Smooth muscle cell (in vitro differentiated cells): Measurements from ENCODE around the gene MKNK1. TPM values are rescaled to one million over a fixed set of nuclear protein-coding genes. Genes with fewer than 3 reads are reported as not detected.

Experiments used
- DNase-seq: peaks from one replicate; lab custom pipeline; 2025; ENCODE audit not compliant: unreplicated experiment; lab: John Stamatoyannopoulos, UW
- H2AFZ ChIP-seq: fragments of 200-600 bp; sonication (generic); 2 replicates; pipeline ENCODE4 v1.6.0; 2016; ENCODE audit warnings: antibody characterized with exemption, low read depth, mild to moderate bottlenecking
- H3F3A ChIP-seq: fragments of 200-600 bp; sonication (generic); 2 replicates; pipeline ENCODE4 v1.6.0; 2017; ENCODE audit warnings: antibody characterized with exemption, low read depth
- H3K27ac ChIP-seq: fragments of 200-600 bp; sonication (generic); 2 replicates; pipeline ENCODE4 v1.5.1; 2016; ENCODE audit warnings: low read depth, mild to moderate bottlenecking
- H3K27me3 ChIP-seq: fragments of 200-600 bp; sonication (generic); 2 replicates; pipeline ENCODE4 v1.6.1; 2016; ENCODE audit warnings: low read depth, mild to moderate bottlenecking
- H3K36me3 ChIP-seq: fragments of 200-600 bp; sonication (generic); 2 replicates; pipeline ENCODE4 v1.5.1; 2016; ENCODE audit warnings: low read depth
- H3K4me1 ChIP-seq: fragments of 200-600 bp; sonication (generic); 2 replicates; pipeline ENCODE4 v1.5.1; 2016; ENCODE audit warnings: low read depth
- H3K4me2 ChIP-seq: fragments of 200-600 bp; sonication (generic); 2 replicates; pipeline ENCODE4 v1.6.0; 2016; ENCODE audit warnings: mild to moderate bottlenecking
- H3K4me3 ChIP-seq: fragments of 200-600 bp; sonication (generic); 2 replicates; pipeline ENCODE4 v1.5.1; 2016; ENCODE audit warnings: mild to moderate bottlenecking
- H3K79me2 ChIP-seq: fragments of 200-600 bp; sonication (generic); 2 replicates; pipeline ENCODE4 v1.6.0; 2016; ENCODE audit warnings: low read depth, mild to moderate bottlenecking
- H3K9ac ChIP-seq: fragments of 200-600 bp; sonication (generic); 2 replicates; pipeline ENCODE4 v1.6.0; 2016; ENCODE audit warnings: low read depth
- H3K9me3 ChIP-seq: fragments of 200-600 bp; sonication (generic); replicated peaks from 2 replicates; pipeline ENCODE4 v1.5.1; 2016; ENCODE audit warnings: low read depth
- H4K20me1 ChIP-seq: fragments of 200-600 bp; sonication (generic); 2 replicates; pipeline ENCODE4 v1.6.0; 2016; ENCODE audit warnings: low read depth
- WGBS: methylation state at CpG from one replicate; pipeline ENCODE4 v1.1.7; 2016; ENCODE audit warnings: low lambda C conversion rate; 5-methylcytosine and 5-hydroxymethylcytosine counted together
- polyA plus RNA-seq: library from polyadenylated mRNA; unstranded; fragments of >200 nt; fragmentation: Nextera tagmentation; extraction: Ambion mirVana; gene quantifications from 2 replicates; pipeline ENCODE4 v1.2.1, GENCODE V29; 2016
- total RNA-seq: library from RNA; depleted of rRNA; stranded (reverse); fragments of >200 nt; gene quantifications from 2 replicates; pipeline ENCODE4 v1.2.3, GENCODE V29; 2014
- TF ChIP-seq, protein P1 (sequence below): fragments of 200-600 bp; sonication (generic); IDR thresholded peaks from 2 replicates; pipeline ENCODE4 v1.5.1; 2017; ENCODE audit warnings: borderline replicate concordance, mild to moderate bottlenecking, antibody characterized with exemption; ENCODE audit not compliant: insufficient read depth, poor library complexity, severe bottlenecking

MKNK1 gene
- total and polyA plus RNA-seq, 2 experiments from 2014 or later = 11.7 to 18.7 TPM

DNA sequence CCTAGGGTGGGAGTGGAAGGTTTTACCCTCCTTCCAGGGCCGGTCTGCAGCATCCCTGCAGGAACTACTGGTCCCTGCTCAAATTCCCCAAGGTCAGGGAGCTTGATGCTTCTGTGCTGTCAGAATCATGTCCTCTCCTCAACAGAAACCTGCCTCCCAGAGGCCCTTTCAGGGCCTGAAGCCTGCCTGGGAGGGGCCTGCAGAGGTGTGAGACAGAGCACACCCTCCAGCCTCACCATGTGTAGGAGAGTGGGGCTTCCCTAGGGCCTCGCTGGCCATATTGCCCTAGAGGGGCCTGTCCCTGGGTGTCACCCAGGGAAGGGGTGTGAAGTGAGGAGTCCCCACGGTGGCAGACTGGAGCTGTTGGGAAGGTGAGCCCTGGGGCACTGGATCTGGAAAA, 73.8 kb downstream of the MKNK1 start:
- peaks cover 10% of the 10 kb centered on the region for H3K4me1 ChIP-seq

DNA sequence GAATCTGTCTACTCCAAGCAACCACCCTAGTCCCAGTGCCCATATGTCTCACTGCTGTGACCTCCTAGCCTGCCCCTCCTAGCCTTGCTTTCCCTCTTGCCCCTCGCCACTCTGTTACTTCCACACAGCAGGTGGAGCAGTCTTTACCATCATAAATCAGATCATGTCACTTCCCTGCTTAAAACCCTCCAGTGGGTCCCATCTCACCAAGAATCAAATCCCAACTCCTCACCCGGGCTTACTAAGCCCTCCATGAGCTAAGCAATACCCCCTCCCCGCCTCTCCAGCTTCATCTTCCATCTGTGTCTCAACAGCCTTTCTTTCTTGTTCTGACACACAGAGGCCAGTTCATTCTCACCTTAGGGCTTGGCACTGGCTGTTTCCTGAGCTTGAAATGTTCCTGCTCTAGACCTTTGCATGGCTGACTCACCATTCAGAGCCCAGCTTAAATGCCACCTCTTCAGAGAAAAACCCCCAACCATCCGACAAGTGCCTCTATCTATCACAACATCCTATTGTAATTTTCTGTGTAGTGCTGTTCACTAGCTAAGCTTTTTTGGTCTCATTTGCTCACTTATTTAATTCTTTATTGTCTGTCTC, 74.9 kb downstream of the MKNK1 start:
- no peaks in the 10 kb centered on the region for H3F3A ChIP-seq

More for the DNA sequence above, 73.8 kb downstream of the MKNK1 start:
- H3K79me2 ChIP-seq = no peaks in the 10 kb centered on the region
- TF ChIP-seq, protein P1, sequence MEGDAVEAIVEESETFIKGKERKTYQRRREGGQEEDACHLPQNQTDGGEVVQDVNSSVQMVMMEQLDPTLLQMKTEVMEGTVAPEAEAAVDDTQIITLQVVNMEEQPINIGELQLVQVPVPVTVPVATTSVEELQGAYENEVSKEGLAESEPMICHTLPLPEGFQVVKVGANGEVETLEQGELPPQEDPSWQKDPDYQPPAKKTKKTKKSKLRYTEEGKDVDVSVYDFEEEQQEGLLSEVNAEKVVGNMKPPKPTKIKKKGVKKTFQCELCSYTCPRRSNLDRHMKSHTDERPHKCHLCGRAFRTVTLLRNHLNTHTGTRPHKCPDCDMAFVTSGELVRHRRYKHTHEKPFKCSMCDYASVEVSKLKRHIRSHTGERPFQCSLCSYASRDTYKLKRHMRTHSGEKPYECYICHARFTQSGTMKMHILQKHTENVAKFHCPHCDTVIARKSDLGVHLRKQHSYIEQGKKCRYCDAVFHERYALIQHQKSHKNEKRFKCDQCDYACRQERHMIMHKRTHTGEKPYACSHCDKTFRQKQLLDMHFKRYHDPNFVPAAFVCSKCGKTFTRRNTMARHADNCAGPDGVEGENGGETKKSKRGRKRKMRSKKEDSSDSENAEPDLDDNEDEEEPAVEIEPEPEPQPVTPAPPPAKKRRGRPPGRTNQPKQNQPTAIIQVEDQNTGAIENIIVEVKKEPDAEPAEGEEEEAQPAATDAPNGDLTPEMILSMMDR = no peak
- no peak overlapping the region for H2AFZ ChIP-seq
- H3K9ac ChIP-seq = no peak overlapping the region
- H3K9me3 ChIP-seq = no peaks in the 10 kb centered on the region
- no peaks in the 10 kb centered on the region for H3F3A ChIP-seq
- 64% methylated on average over 3 of the region's 3 CpGs for whole genome bisulfite sequencing
- H3K27me3 ChIP-seq = peaks cover 89% of the 10 kb centered on the region
- H4K20me1 ChIP-seq = no peaks in the 10 kb centered on the region
- H3K27ac ChIP-seq = no peak overlapping the region
- H3K36me3 ChIP-seq = no peaks in the 10 kb centered on the region
- no peak overlapping the region for H3K4me3 ChIP-seq
- DNase-seq = no peak
- no peak overlapping the region for H3K4me2 ChIP-seq

DNA sequence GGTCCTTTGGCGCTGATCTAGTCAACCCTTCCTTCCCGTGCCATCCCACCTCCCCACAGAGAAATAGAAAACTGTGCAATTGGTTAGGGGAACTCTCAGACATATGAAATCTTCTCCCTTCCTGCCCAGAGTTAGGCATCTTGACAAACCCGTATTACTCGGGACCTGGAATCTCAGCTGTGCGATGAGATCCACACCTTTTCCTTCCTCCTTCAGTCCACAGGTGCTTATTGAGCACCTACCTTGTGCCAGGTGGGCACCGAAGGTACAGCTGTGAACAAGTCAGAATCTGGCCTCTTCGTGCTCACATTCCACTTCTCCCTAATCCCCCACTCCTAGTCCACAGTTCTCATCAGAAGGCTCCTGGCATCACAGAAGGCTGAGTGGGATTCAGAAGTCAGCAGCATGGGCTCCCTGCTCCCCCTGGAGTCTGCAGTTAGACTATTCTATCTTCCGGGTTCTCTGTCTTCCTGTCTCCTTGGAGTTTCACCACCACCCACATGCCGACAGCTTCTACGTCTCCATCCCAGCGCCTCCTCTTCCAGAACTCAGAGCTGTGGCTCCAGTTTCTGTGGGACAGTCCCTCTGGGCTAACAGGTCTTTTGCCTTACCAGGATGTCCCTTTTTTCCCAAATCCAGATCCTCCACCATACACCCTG, 75.6 kb downstream of the MKNK1 start:
- Histone ChIP-seq H3K4me2 (no peak overlapping the region), H3K4me3 (no peak overlapping the region), H3K9me3 (no peaks in the 10 kb centered on the region), H3K27ac (no peak overlapping the region), H2AFZ (no peak overlapping the region), H3K27me3 (peaks cover 83% of the 10 kb centered on the region), H3K4me1 (peaks cover 10% of the 10 kb centered on the region), H3K79me2 (no peaks in the 10 kb centered on the region), H3K9ac (no peak overlapping the region), H3K36me3 (no peaks in the 10 kb centered on the region), H4K20me1 (no peaks in the 10 kb centered on the region), H3F3A (no peaks in the 10 kb centered on the region)
- 50% methylated on average over 11 of the region's 11 CpGs for WGBS
- DNase-seq = no peak
- TF ChIP-seq, protein P1 = no peak

More for the DNA sequence above, 74.9 kb downstream of the MKNK1 start:
- Histone ChIP-seq H3K9me3 (no peaks in the 10 kb centered on the region), H3K79me2 (no peaks in the 10 kb centered on the region), H3K27ac (no peak overlapping the region), H3K4me2 (no peak overlapping the region), H4K20me1 (no peaks in the 10 kb centered on the region), H3K4me3 (no peak overlapping the region), H3K9ac (no peak overlapping the region), H2AFZ (no peak overlapping the region), H3K27me3 (peaks cover 89% of the 10 kb centered on the region), H3K36me3 (no peaks in the 10 kb centered on the region), H3K4me1 (peaks cover 10% of the 10 kb centered on the region)
- TF ChIP-seq, protein P1 = no peak
- WGBS = 73% methylated on average over 4 of the region's 4 CpGs
- no peak for DNase-seq
